ENCODE measurements around the gene ATMIN.

Gene ATMIN

GRCh38 chr16:81014672-81015071, 21.0 kb upstream of the ATMIN start:
- Histone ChIP-seq H3K9me3 (ENCODE audit: insufficient read depth, low read length, severe bottlenecking) (no peaks in the 10 kb centered on the region), H3K9ac (ENCODE audit: low read depth, low read length) (no peak overlapping the region), H3K4me2 (ENCODE audit: insufficient read depth, low read length) (no peak overlapping the region), H3K27me3 (ENCODE audit: insufficient read depth, low read length, poor library complexity) (no peaks in the 10 kb centered on the region), H4K20me1 (ENCODE audit: insufficient read depth, low read length) (peaks cover 40% of the 10 kb centered on the region), H3K4me3 (ENCODE audit: low read depth in 1 of 2, low read length in 2 of 2) (no peak overlapping the region), H3K36me3 (ENCODE audit: insufficient read depth, low read length) (peaks cover 100% of the 10 kb centered on the region), H3K4me1 (ENCODE audit: insufficient read depth, low read length) (peaks cover 5% of the 10 kb centered on the region), H3K27ac (ENCODE audit: low read length) (no peak overlapping the region), H2AFZ (ENCODE audit: low read depth, low read length) (no peak overlapping the region), H3K79me2 (ENCODE audit: insufficient read depth, low read length) (peaks cover 44% of the 10 kb centered on the region)
- ATAC-seq (ENCODE audit: insufficient read depth, low read depth) (no peak), DNase-seq (no peak)
- no peak for TF ChIP-seq CTCF (IDR thresholded peaks at IDR 0.05; ENCODE audit: borderline replicate concordance, extremely low read depth, low read length, poor library complexity, severe bottlenecking)
- no peak for TF ChIP-seq EZH2 (IDR thresholded peaks at IDR 0.05; ENCODE audit: borderline replicate concordance, low read depth, low read length, severe bottlenecking)

- H3K27ac ChIP-seq (ENCODE audit: low read length) = no peak overlapping the region
- H4K20me1 ChIP-seq (ENCODE audit: insufficient read depth, low read length) = peaks cover 16% of the 10 kb centered on the region; the same call in 1 of the 2 replicates
- H3K4me3 ChIP-seq (ENCODE audit: low read depth in 1 of 2, low read length in 2 of 2) = no peak overlapping the region
- no peak overlapping the region for H2AFZ ChIP-seq (ENCODE audit: low read depth, low read length)
- H3K9me3 ChIP-seq (ENCODE audit: insufficient read depth, low read length, severe bottlenecking) = no peaks in the 10 kb centered on the region
- DNase-seq (no peak), ATAC-seq (ENCODE audit: insufficient read depth, low read depth) (no peak)
- peaks cover 100% of the 10 kb centered on the region for H3K36me3 ChIP-seq (ENCODE audit: insufficient read depth, low read length)
- H3K9ac ChIP-seq (ENCODE audit: low read depth, low read length) = no peak overlapping the region
- no peaks in the 10 kb centered on the region for H3K4me1 ChIP-seq (ENCODE audit: insufficient read depth, low read length)
- no peak for TF ChIP-seq CTCF (IDR thresholded peaks at IDR 0.05; ENCODE audit: borderline replicate concordance, extremely low read depth, low read length, poor library complexity, severe bottlenecking)
- TF ChIP-seq EZH2 (IDR thresholded peaks at IDR 0.05; ENCODE audit: borderline replicate concordance, low read depth, low read length, severe bottlenecking) = no peak
- H3K4me2 ChIP-seq (ENCODE audit: insufficient read depth, low read length) = no peak overlapping the region
- peaks cover 8% of the 10 kb centered on the region; the same call in 1 of the 2 replicates for H3K79me2 ChIP-seq (ENCODE audit: insufficient read depth, low read length)
- H3K27me3 ChIP-seq (ENCODE audit: insufficient read depth, low read length, poor library complexity) = no peaks in the 10 kb centered on the region
Observed at GRCh38 chr16:81018496-81018895, 17.1 kb upstream of the ATMIN start.

- H3K4me2 ChIP-seq (ENCODE audit: insufficient read depth, low read length) = no peak overlapping the region
Observed at GRCh38 chr16:81026429-81026828, 9.2 kb upstream of the ATMIN start.

More at GRCh38 chr16:81026429-81026828, 9.2 kb upstream of the ATMIN start:
- Histone ChIP-seq H2AFZ (ENCODE audit: low read depth, low read length) (no peak overlapping the region), H4K20me1 (ENCODE audit: insufficient read depth, low read length) (no peaks in the 10 kb centered on the region), H3K4me1 (ENCODE audit: insufficient read depth, low read length) (no peaks in the 10 kb centered on the region), H3K27ac (ENCODE audit: low read length) (no peak overlapping the region), H3K9me3 (ENCODE audit: insufficient read depth, low read length, severe bottlenecking) (no peaks in the 10 kb centered on the region), H3K27me3 (ENCODE audit: insufficient read depth, low read length, poor library complexity) (no peaks in the 10 kb centered on the region), H3K9ac (ENCODE audit: low read depth, low read length) (no peak overlapping the region), H3K36me3 (ENCODE audit: insufficient read depth, low read length) (peaks cover 89% of the 10 kb centered on the region), H3K4me3 (ENCODE audit: low read depth in 1 of 2, low read length in 2 of 2) (no peak overlapping the region), H3K79me2 (ENCODE audit: insufficient read depth, low read length) (no peaks in the 10 kb centered on the region)
- ATAC-seq (ENCODE audit: insufficient read depth, low read depth) (no peak), DNase-seq (no peak)
- TF ChIP-seq EZH2 (IDR thresholded peaks at IDR 0.05; ENCODE audit: borderline replicate concordance, low read depth, low read length, severe bottlenecking) (no peak), CTCF (IDR thresholded peaks at IDR 0.05; ENCODE audit: borderline replicate concordance, extremely low read depth, low read length, poor library complexity, severe bottlenecking) (no peak)
